Neural progenitor cell (in vitro differentiated cells): ENCODE results near the gene DEDD. TPM values are rescaled to one million over a fixed set of nuclear protein-coding genes. Genes with fewer than 3 reads are reported as not detected.

Experiments
- DNase-seq: peaks from one replicate; pipeline ENCODE4 v3.0.0-alpha.2; 2016; ENCODE audit warnings: low spot score
- H2AFZ ChIP-seq: fragments of 200-600 bp; sonication (generic); replicated peaks from 2 replicates; pipeline ENCODE4 v1.6.1; 2016; ENCODE audit warnings: antibody characterized with exemption
- H3F3A ChIP-seq: fragments of 200-600 bp; sonication (generic); 2 replicates; pipeline ENCODE4 v1.6.1; 2016; ENCODE audit warnings: antibody characterized with exemption, low read depth
- H3K27ac ChIP-seq: fragments of 200-600 bp; sonication (generic); 2 replicates; pipeline ENCODE4 v1.5.1; 2016; ENCODE audit warnings: mild to moderate bottlenecking
- H3K27me3 ChIP-seq: fragments of 200-600 bp; sonication (generic); 2 replicates; pipeline ENCODE4 v1.6.1; 2016; ENCODE audit warnings: mild to moderate bottlenecking, moderate library complexity
- H3K36me3 ChIP-seq: fragments of 200-600 bp; sonication (generic); 2 replicates; pipeline ENCODE4 v1.5.1; 2016
- H3K4me1 ChIP-seq: fragments of 200-600 bp; sonication (generic); 2 replicates; pipeline ENCODE4 v1.6.1; 2016; ENCODE audit warnings: mixed run types
- H3K4me2 ChIP-seq: fragments of 200-600 bp; sonication (generic); 2 replicates; pipeline ENCODE4 v1.6.1; 2016
- H3K4me3 ChIP-seq: fragments of 200-600 bp; sonication (generic); 2 replicates; pipeline ENCODE4 v1.5.1; 2016
- H3K79me2 ChIP-seq: fragments of 200-600 bp; sonication (generic); 2 replicates; pipeline ENCODE4 v1.6.1; 2016; ENCODE audit warnings: low read depth
- H3K9ac ChIP-seq: fragments of 200-600 bp; sonication (generic); 2 replicates; pipeline ENCODE4 v1.6.1; 2016
- H3K9me3 ChIP-seq: fragments of 200-600 bp; sonication (generic); 2 replicates; pipeline ENCODE4 v1.5.1; 2016; ENCODE audit warnings: low read depth
- H4K20me1 ChIP-seq: fragments of 200-600 bp; sonication (generic); 2 replicates; pipeline ENCODE4 v1.6.1; 2016; ENCODE audit warnings: low read depth
- H3K27ac Mint-ChIP-seq: 3 replicates; pipeline ENCODE4 v1.8.0; 2021; ENCODE audit warnings: mixed read lengths
- H3K27me3 Mint-ChIP-seq: 2 replicates; pipeline ENCODE4 v1.8.0; 2022; ENCODE audit warnings: low read depth, mild to moderate bottlenecking, inconsistent platforms, moderate library complexity, mixed read lengths; ENCODE audit not compliant: insufficient read depth
- H3K36me3 Mint-ChIP-seq: 3 replicates; pipeline ENCODE4 v1.8.0; 2021; ENCODE audit warnings: mixed read lengths
- H3K4me1 Mint-ChIP-seq: 3 replicates; pipeline ENCODE4 v1.8.0; 2021; ENCODE audit warnings: mixed read lengths
- H3K4me3 Mint-ChIP-seq: 3 replicates; pipeline ENCODE4 v1.8.0; 2021; ENCODE audit warnings: mild to moderate bottlenecking, moderate library complexity, mixed read lengths
- H3K9me3 Mint-ChIP-seq: 3 replicates; pipeline ENCODE4 v1.8.0; 2020; ENCODE audit warnings: mixed read lengths
- CTCF ChIP-seq: fragments of 200-600 bp; sonication (generic); IDR thresholded peaks from 2 replicates; pipeline ENCODE4 v1.5.1; 2017; ENCODE audit warnings: antibody characterized with exemption, mild to moderate bottlenecking
- EZH2 ChIP-seq: fragments of 200-600 bp; sonication (generic); IDR thresholded peaks from 2 replicates; pipeline ENCODE4 v1.6.1; 2017; ENCODE audit warnings: antibody characterized with exemption, mild to moderate bottlenecking, moderate library complexity
- EZH2phosphoT487 ChIP-seq: fragments of 200-600 bp; sonication (generic); IDR thresholded peaks from 2 replicates; pipeline ENCODE4 v1.6.1; 2017; ENCODE audit warnings: antibody characterized with exemption
- total RNA-seq: library from RNA; depleted of rRNA; stranded (reverse); fragments of >200 nt; gene quantifications from 2 replicates; pipeline ENCODE4 v1.2.3, GENCODE V29; 2015; ENCODE audit warnings: low replicate concordance

Gene DEDD
- 29.7 and 34.8 TPM in 2 replicates for total RNA-seq

- peak within 1 kb of the TSS; percentile 90 for H3K4me2 ChIP-seq
- Mint-ChIP-seq H3K4me1 (peaks cover 25% of the 10 kb centered on the region), H3K36me3 (peaks cover 17% of the 10 kb centered on the region), H3K9me3 (no peaks in the 10 kb centered on the region), H3K27me3 (no peaks in the 10 kb centered on the region), H3K4me3 (no peak within 1 kb of the TSS), H3K27ac (peak within 1 kb of the TSS; percentile 95)
- peak within 1 kb of the TSS; percentile 98 for H3K27ac ChIP-seq
- H3K4me1 ChIP-seq: peaks cover 20% of the 10 kb centered on the region
- H2AFZ ChIP-seq: peak within 1 kb of the TSS; percentile 79
- peak; percentile 98 for DNase-seq
- H4K20me1 ChIP-seq: peaks cover 10% of the 10 kb centered on the region
- peak within 1 kb of the TSS; percentile 78 for H3K9ac ChIP-seq
- H3K36me3 ChIP-seq: no peaks in the 10 kb centered on the region
- peaks cover 38% of the 10 kb centered on the region for H3F3A ChIP-seq
- H3K79me2 ChIP-seq: peaks cover 64% of the 10 kb centered on the region
- no peaks in the 10 kb centered on the region for H3K27me3 ChIP-seq
- TF ChIP-seq EZH2phosphoT487: no peak
- TF ChIP-seq CTCF: peak; percentile 26
- no peak for TF ChIP-seq EZH2
- H3K4me3 ChIP-seq: peak within 1 kb of the TSS; percentile 77
- no peaks in the 10 kb centered on the region for H3K9me3 ChIP-seq
These were observed at the start of gene DEDD for GRCh38 chr1:161132410-161133219. TSS of gene DEDD (minus strand) at chr1:161132667. CDS start at chr1:161124462, 8,205 bp downstream.

GRCh38 chr1:161182214-161182613, 49.7 kb upstream of the DEDD start:
- H3K9me3 Mint-ChIP-seq: no peaks in the 10 kb centered on the region
- H3K27me3 Mint-ChIP-seq: peaks cover 8% of the 10 kb centered on the region
- H3K4me2 ChIP-seq: no peak overlapping the region
- no peaks in the 10 kb centered on the region for H3K36me3 Mint-ChIP-seq
- TF ChIP-seq CTCF (no peak), EZH2 (no peak), EZH2phosphoT487 (no peak)
- H2AFZ ChIP-seq: no peak overlapping the region
- no peaks in the 10 kb centered on the region for H3K79me2 ChIP-seq
- H3K9ac ChIP-seq: no peak overlapping the region
- H3K4me3 ChIP-seq: no peak overlapping the region
- H3K27ac ChIP-seq: no peak overlapping the region
- H3K9me3 ChIP-seq: no peaks in the 10 kb centered on the region
- no peaks in the 10 kb centered on the region for H3K36me3 ChIP-seq
- peaks cover 10% of the 10 kb centered on the region for H3K27me3 ChIP-seq
- H3K27ac Mint-ChIP-seq: no peak overlapping the region
- H3F3A ChIP-seq: peaks cover 10% of the 10 kb centered on the region
- no peak overlapping the region for H3K4me3 Mint-ChIP-seq
- H3K4me1 Mint-ChIP-seq: peaks cover 9% of the 10 kb centered on the region
- no peaks in the 10 kb centered on the region for H4K20me1 ChIP-seq
- H3K4me1 ChIP-seq: no peaks in the 10 kb centered on the region
- DNase-seq: no peak

DNA sequence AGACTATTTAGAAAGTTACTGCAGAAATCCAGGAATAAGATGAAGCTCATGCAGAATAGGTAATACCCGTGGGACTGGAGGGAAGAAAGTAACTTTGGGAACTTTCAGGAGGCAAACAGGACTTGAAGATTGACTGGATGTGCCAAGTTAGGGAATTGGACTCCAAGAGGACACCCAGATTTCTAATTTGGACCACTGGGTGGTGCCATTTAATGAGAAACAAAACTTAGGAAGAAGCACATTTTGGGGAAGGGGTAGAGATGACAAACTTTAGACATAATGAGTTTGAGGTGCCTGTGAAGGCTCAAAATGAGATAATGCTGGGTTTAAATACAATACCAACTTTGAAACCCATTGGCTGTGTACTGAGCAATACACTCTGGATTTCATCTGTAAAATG, 48.2 kb upstream of the DEDD start:
- peak; percentile 27 for DNase-seq
- Mint-ChIP-seq H3K27ac (no peak overlapping the region), H3K27me3 (peaks cover 8% of the 10 kb centered on the region), H3K36me3 (peaks cover 6% of the 10 kb centered on the region), H3K4me1 (peaks cover 22% of the 10 kb centered on the region), H3K9me3 (no peaks in the 10 kb centered on the region), H3K4me3 (no peak overlapping the region)
- no peaks in the 10 kb centered on the region for H3K9me3 ChIP-seq
- no peak overlapping the region for H3K27ac ChIP-seq
- H2AFZ ChIP-seq: no peak overlapping the region
- peaks cover 10% of the 10 kb centered on the region for H3F3A ChIP-seq
- H3K36me3 ChIP-seq: no peaks in the 10 kb centered on the region
- no peak overlapping the region for H3K4me3 ChIP-seq
- peaks cover 10% of the 10 kb centered on the region for H3K27me3 ChIP-seq
- no peaks in the 10 kb centered on the region for H3K79me2 ChIP-seq
- H4K20me1 ChIP-seq: no peaks in the 10 kb centered on the region
- TF ChIP-seq CTCF: peak; percentile 48
- TF ChIP-seq EZH2phosphoT487: no peak
- no peak overlapping the region for H3K9ac ChIP-seq
- no peak overlapping the region for H3K4me2 ChIP-seq
- H3K4me1 ChIP-seq: no peaks in the 10 kb centered on the region
